MM.1S (cell line): ENCODE data around the gene ARF1.

Source experiments
- DNase-seq: peaks from one replicate; pipeline ENCODE4 v3.0.0-alpha.2; 2015
- H2AFZ ChIP-seq: fragments of 300-600 bp; sonication (generic); 2 replicates; pipeline ENCODE4 v1.6.0; 2016; ENCODE audit warnings: antibody characterized with exemption, low read length
- H3F3A ChIP-seq: fragments of 300-600 bp; sonication (generic); 2 replicates; pipeline ENCODE4 v1.6.1; 2016; ENCODE audit warnings: mild to moderate bottlenecking, antibody characterized with exemption, low read length, moderate library complexity, mixed read lengths; ENCODE audit not compliant: insufficient read depth
- H3K27ac ChIP-seq: fragments of 300-600 bp; sonication (generic); 2 replicates; pipeline ENCODE4 v1.5.1; 2016; ENCODE audit warnings: mild to moderate bottlenecking, low read length
- H3K27me3 ChIP-seq: fragments of 300-600 bp; sonication (generic); replicated peaks from 2 replicates; pipeline ENCODE4 v1.6.0; 2016; ENCODE audit warnings: low read length; ENCODE audit not compliant: insufficient read depth
- H3K36me3 ChIP-seq: fragments of 300-600 bp; sonication (generic); replicated peaks from 2 replicates; pipeline ENCODE4 v1.6.1; 2016; ENCODE audit warnings: mild to moderate bottlenecking, low read length, mixed read lengths; ENCODE audit not compliant: insufficient read depth
- H3K4me1 ChIP-seq: fragments of 300-600 bp; sonication (generic); 2 replicates; pipeline ENCODE4 v1.6.1; 2016; ENCODE audit warnings: low read length, mixed read lengths
- H3K4me2 ChIP-seq: fragments of 300-600 bp; sonication (generic); 2 replicates; pipeline ENCODE4 v1.6.0; 2016; ENCODE audit warnings: low read depth, low read length
- H3K4me3 ChIP-seq: fragments of 300-600 bp; sonication (generic); 2 replicates; pipeline ENCODE4 v1.5.1; 2016; ENCODE audit warnings: low read length, mixed read lengths
- H3K79me2 ChIP-seq: fragments of 300-600 bp; sonication (generic); 2 replicates; pipeline ENCODE4 v1.6.1; 2016; ENCODE audit warnings: mixed run types, low read length, mixed read lengths
- H3K9ac ChIP-seq: fragments of 300-600 bp; sonication (generic); 2 replicates; pipeline ENCODE4 v1.6.1; 2016; ENCODE audit warnings: low read length, mixed read lengths
- H3K9me2 ChIP-seq: fragments of 300-600 bp; sonication (generic); replicated peaks from 2 replicates; pipeline ENCODE4 v1.6.1; 2016; ENCODE audit warnings: mild to moderate bottlenecking, low read length, mixed read lengths; ENCODE audit not compliant: insufficient read depth
- H3K9me3 ChIP-seq: fragments of 300-600 bp; sonication (generic); replicated peaks from 2 replicates; pipeline ENCODE4 v1.6.1; 2016; ENCODE audit warnings: mild to moderate bottlenecking, low read length, mixed read lengths; ENCODE audit not compliant: insufficient read depth
- H4K20me1 ChIP-seq: fragments of 300-600 bp; sonication (generic); 2 replicates; pipeline ENCODE4 v1.6.1; 2016; ENCODE audit warnings: mild to moderate bottlenecking, low read length, moderate library complexity, mixed read lengths; ENCODE audit not compliant: insufficient read depth
- EZH2 ChIP-seq: fragments of 300-600 bp; sonication (generic); optimal IDR thresholded peaks from 2 replicates; pipeline ENCODE3; 2017; ENCODE audit warnings: low read depth, mild to moderate bottlenecking, antibody characterized with exemption, low read length, mixed read lengths
- EZH2phosphoT487 ChIP-seq: fragments of 300-600 bp; sonication (generic); IDR thresholded peaks from 2 replicates; pipeline ENCODE4 v1.6.1; 2018; ENCODE audit warnings: antibody characterized with exemption, low read length
- TF ChIP-seq, protein P1 (sequence below): fragments of 300-600 bp; sonication (generic); IDR thresholded peaks from 2 replicates; pipeline ENCODE4 v1.5.1; 2016; ENCODE audit warnings: antibody characterized with exemption, low read length, mixed read lengths

ARF1 gene

DNA sequence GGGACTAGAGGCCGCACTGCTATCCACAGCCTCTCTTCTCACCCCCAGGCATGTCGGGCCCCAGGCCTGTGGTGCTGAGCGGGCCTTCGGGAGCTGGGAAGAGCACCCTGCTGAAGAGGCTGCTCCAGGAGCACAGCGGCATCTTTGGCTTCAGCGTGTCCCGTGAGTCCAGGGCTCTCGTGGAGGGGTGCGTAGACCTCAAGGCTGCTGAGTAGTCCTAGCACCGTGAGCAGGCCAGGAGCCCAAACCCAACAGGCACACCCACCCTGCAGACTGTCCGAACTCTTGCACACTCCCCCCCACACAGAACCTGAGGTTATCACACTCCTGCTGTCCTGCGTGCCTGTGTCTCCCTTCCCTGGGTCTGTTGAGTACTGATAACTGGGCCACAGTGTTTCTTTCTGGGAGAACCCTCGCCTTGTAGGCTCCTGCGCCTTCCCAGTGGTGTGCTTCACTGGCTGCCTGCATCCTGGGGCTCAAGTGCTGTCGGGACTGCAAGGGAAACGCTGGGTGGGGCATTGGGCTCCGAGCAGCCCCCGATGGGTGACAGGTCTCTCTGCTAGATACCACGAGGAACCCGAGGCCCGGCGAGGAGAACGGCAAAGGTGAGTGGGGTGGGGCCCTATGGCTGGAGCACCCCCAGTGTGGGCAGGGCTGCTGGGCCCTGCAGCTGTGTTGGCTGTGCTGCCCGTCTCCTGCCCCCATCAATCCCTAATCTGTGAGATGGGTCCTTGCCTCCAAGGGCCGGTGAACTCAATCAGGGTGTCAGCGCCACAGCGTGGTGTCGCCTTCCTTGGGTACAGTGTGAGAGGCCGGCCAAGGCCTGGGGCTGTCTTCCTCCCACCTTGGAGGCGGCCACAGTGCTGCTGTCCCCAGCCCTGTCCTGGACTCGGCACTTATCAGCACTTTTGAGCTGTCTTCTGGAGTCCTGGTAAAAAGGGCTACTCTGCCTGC is 63.2 kb downstream of the ARF1 start:
- no peak for DNase-seq
- Histone ChIP-seq H3K9me2 (no peaks in the 10 kb centered on the region), H3K4me2 (no peak overlapping the region), H3K27ac (no peak overlapping the region), H3K79me2 (peaks cover 69% of the 10 kb centered on the region), H3K9ac (no peak overlapping the region), H3K4me3 (no peak overlapping the region), H4K20me1 (peaks cover 32% of the 10 kb centered on the region), H2AFZ (no peak overlapping the region), H3K4me1 (peaks cover 14% of the 10 kb centered on the region), H3K36me3 (peaks cover 6% of the 10 kb centered on the region; the same call in 1 of the 2 replicates), H3F3A (peaks cover 6% of the 10 kb centered on the region), H3K27me3 (no peaks in the 10 kb centered on the region), H3K9me3 (no peaks in the 10 kb centered on the region)
- TF ChIP-seq EZH2: no peak
- TF ChIP-seq EZH2phosphoT487: no peak
- TF ChIP-seq, protein P1, sequence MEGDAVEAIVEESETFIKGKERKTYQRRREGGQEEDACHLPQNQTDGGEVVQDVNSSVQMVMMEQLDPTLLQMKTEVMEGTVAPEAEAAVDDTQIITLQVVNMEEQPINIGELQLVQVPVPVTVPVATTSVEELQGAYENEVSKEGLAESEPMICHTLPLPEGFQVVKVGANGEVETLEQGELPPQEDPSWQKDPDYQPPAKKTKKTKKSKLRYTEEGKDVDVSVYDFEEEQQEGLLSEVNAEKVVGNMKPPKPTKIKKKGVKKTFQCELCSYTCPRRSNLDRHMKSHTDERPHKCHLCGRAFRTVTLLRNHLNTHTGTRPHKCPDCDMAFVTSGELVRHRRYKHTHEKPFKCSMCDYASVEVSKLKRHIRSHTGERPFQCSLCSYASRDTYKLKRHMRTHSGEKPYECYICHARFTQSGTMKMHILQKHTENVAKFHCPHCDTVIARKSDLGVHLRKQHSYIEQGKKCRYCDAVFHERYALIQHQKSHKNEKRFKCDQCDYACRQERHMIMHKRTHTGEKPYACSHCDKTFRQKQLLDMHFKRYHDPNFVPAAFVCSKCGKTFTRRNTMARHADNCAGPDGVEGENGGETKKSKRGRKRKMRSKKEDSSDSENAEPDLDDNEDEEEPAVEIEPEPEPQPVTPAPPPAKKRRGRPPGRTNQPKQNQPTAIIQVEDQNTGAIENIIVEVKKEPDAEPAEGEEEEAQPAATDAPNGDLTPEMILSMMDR: no peak

DNA sequence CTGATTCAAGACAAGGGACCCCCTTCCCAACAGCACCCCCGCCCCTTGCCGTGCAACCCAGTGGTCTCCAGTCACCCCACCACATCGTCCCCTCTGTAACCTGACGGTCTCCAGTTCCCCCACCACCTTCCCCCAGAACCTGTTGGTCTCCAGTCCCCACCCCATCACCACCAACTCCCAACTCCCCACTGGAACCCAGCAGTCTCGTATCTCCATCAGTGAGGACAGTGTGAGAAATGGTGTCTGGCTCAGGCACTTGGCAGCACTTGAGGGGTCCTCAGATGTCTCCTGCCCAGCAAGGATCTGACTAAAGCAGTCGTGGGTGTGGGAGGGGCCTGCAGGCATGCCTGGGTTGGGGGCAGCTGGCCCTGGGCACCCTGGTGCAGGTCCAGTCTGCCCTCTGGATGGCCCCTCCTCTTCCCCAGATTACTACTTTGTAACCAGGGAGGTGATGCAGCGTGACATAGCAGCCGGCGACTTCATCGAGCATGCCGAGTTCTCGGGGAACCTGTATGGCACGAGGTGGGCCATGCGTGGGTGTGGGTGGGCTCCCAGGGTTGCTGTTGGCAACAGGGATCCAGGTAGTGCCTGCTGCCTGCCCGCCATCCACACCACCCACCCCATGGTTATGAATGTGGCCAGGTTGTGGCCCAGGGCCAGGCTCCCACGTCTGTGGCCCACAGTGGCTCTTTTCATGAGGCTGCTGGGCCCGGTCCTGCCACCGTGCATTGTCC is 64.1 kb downstream of the ARF1 start:
- H3K4me1 ChIP-seq: peaks cover 12% of the 10 kb centered on the region
- H3K9me2 ChIP-seq: no peaks in the 10 kb centered on the region
- peaks cover 6% of the 10 kb centered on the region; the same call in 1 of the 2 replicates for H3K36me3 ChIP-seq
- no peaks in the 10 kb centered on the region for H3K9me3 ChIP-seq
- TF ChIP-seq EZH2phosphoT487: no peak
- TF ChIP-seq, protein P1: no peak
- TF ChIP-seq EZH2: no peak
- H3K4me3 ChIP-seq: no peak overlapping the region
- DNase-seq: no peak
- H4K20me1 ChIP-seq: peaks cover 32% of the 10 kb centered on the region
- H2AFZ ChIP-seq: no peak overlapping the region
- no peak overlapping the region for H3K27ac ChIP-seq
- H3K79me2 ChIP-seq: peaks cover 60% of the 10 kb centered on the region
- no peak overlapping the region for H3K9ac ChIP-seq
- H3K27me3 ChIP-seq: no peaks in the 10 kb centered on the region
- H3K4me2 ChIP-seq: no peak overlapping the region
- no peaks in the 10 kb centered on the region for H3F3A ChIP-seq

DNA sequence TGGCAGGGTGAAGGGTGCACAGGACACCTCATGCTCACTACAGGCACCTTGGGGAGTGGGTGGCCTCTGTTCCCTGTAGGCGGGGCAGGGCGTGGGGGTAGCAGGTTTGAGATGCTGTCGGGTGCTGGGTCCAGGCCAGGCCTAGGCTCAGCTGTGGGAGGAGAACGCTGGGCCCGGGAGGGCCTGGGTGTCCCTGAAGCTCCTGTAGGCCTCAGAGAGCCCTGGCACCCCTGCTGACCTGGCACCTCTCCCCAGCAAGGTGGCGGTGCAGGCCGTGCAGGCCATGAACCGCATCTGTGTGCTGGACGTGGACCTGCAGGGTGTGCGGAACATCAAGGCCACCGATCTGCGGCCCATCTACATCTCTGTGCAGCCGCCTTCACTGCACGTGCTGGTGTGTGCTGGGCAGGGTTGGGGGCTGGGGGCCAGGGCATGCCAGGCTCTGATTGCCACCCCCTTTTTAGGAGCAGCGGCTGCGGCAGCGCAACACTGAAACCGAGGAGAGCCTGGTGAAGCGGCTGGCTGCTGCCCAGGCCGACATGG is 64.7 kb downstream of the ARF1 start:
- no peak overlapping the region for H3K9ac ChIP-seq
- no peak overlapping the region for H3K27ac ChIP-seq
- TF ChIP-seq, protein P1: no peak
- TF ChIP-seq EZH2phosphoT487: no peak
- no peak for TF ChIP-seq EZH2
- no peaks in the 10 kb centered on the region for H3K9me3 ChIP-seq
- H3K79me2 ChIP-seq: peaks cover 54% of the 10 kb centered on the region
- H3K4me2 ChIP-seq: no peak overlapping the region
- no peaks in the 10 kb centered on the region for H3K9me2 ChIP-seq
- H3K4me1 ChIP-seq: peaks cover 6% of the 10 kb centered on the region
- H3F3A ChIP-seq: no peaks in the 10 kb centered on the region
- H3K27me3 ChIP-seq: no peaks in the 10 kb centered on the region
- DNase-seq: no peak
- peaks cover 26% of the 10 kb centered on the region for H4K20me1 ChIP-seq
- no peak overlapping the region for H3K4me3 ChIP-seq
- H2AFZ ChIP-seq: no peak overlapping the region
- H3K36me3 ChIP-seq: peaks cover 6% of the 10 kb centered on the region; the same call in 1 of the 2 replicates
